HepG2 (cell line): ENCODE measurements around the gene COMT. TPM values are rescaled to one million over a fixed set of nuclear protein-coding genes. Genes with fewer than 3 reads are reported as not detected.

Experiments
- ATAC-seq: fragments of 200-7000 bp; cut with Tn5 transposase; 3 replicates; pipeline ENCODE4 v1.9.1; 2020; ENCODE audit warnings: mild to moderate bottlenecking, moderate library complexity
- BruUV-seq: library from RNA; stranded (reverse); fragments of 400-500 nt; replicated peaks from 2 replicates; lab custom pipeline; 2021; lab: Mats Ljungman, UMichigan
- CTCF ChIA-PET: fragments of 300-600 bp; formaldehyde crosslinking; extraction: SDS; loops from one replicate; lab custom pipeline; 2021; ENCODE audit warnings: low total read pairs, inconsistent platforms, low intra/inter-chr PET ratio; lab: Yijun Ruan, JAX
- POLR2A ChIA-PET: fragments of 350-600 bp; sonication (Branson Sonifier 250); formaldehyde crosslinking; loops from one replicate; lab custom pipeline; 2020; ENCODE audit warnings: antibody characterized with exemption, inconsistent platforms; lab: Yijun Ruan, JAX
- DNase-seq: peaks from one replicate; pipeline ENCODE4 v3.0.0-alpha.2; 2015; ENCODE audit warnings: low spot score
- FAIRE-seq: peaks from 3 replicates; lab custom pipeline; 2011; peaks lifted over from hg19 to GRCh38; lab: Jason Lieb, UNC
- H2AFZ ChIP-seq: one replicate; pipeline ENCODE4 v1.6.1; 2011; ENCODE audit warnings: low read length, inconsistent platforms
- H3K27ac ChIP-seq: fragments of 300-600 bp; 3 replicates; pipeline ENCODE4 v1.8.0; 2011; ENCODE audit warnings: mixed run types, mild to moderate bottlenecking, mixed read lengths, low read length, inconsistent platforms; ENCODE audit not compliant: insufficient read depth; ENCODE audit errors: extremely low read length
- H3K27me3 ChIP-seq, 2 experiments: fragments of 200-600 bp in 1 of 2; 2 replicates in 1 of 2; 3 replicates in 1 of 2; pipeline versions ENCODE4 v1.6.0 to v1.8.0; 2011; ENCODE audit warnings: low read length in 2 of 2, mild to moderate bottlenecking in 2 of 2, moderate library complexity in 2 of 2, inconsistent platforms in 1 of 2; ENCODE audit not compliant: insufficient read depth in 2 of 2, control insufficient read depth in 1 of 2
- H3K36me3 ChIP-seq, 2 experiments: fragments of 200-600 bp in 1 of 2; replicated peaks in 1 of 2; 2 replicates in 1 of 2; 3 replicates in 1 of 2; pipeline versions ENCODE4 v1.5.1 to v1.8.0; 2011; ENCODE audit warnings: low read length in 2 of 2, inconsistent platforms in 1 of 2; ENCODE audit not compliant: insufficient read depth in 2 of 2, control insufficient read depth in 1 of 2
- H3K4me1 ChIP-seq: 2 replicates; pipeline ENCODE4 v1.5.1; 2012; ENCODE audit warnings: low read length, inconsistent platforms; ENCODE audit not compliant: insufficient read depth
- H3K4me2 ChIP-seq: 2 replicates; pipeline ENCODE4 v1.6.0; 2011; ENCODE audit warnings: low read depth, low read length, inconsistent platforms
- H3K4me3 ChIP-seq, 3 experiments: fragments of 200-600 bp in 1 of 3; sonication (generic), shearing (Covaris generic) in 1 of 3; replicated peaks in 1 of 3; 2 replicates each; pipeline ENCODE4 v1.5.1; 2011 to 2016; ENCODE audit warnings: low read length in 3 of 3, inconsistent platforms in 2 of 3, low read depth in 2 of 3, mild to moderate bottlenecking in 2 of 3, control low read depth in 1 of 3, mixed read lengths in 1 of 3; ENCODE audit not compliant: insufficient read depth in 1 of 3
- H3K79me2 ChIP-seq: one replicate; pipeline ENCODE4 v1.6.1; 2011; ENCODE audit warnings: low read length, inconsistent platforms; ENCODE audit not compliant: insufficient read depth
- H3K9ac ChIP-seq: 2 replicates; pipeline ENCODE4 v1.6.0; 2011; ENCODE audit warnings: mild to moderate bottlenecking, low read depth, low read length, inconsistent platforms; ENCODE audit not compliant: insufficient read depth
- H3K9me3 ChIP-seq: 2 replicates; pipeline ENCODE4 v1.5.1; 2012; ENCODE audit warnings: mild to moderate bottlenecking, low read length
- H4K20me1 ChIP-seq: 2 replicates; pipeline ENCODE4 v1.6.0; 2011; ENCODE audit warnings: inconsistent platforms, mild to moderate bottlenecking, low read length, moderate library complexity; ENCODE audit not compliant: insufficient read depth
- SSRP1 ChIP-seq: IDR thresholded peaks from 2 replicates; pipeline ENCODE4 v1.6.1; 2016; ENCODE audit warnings: control low read depth
- TEAD2 ChIP-seq: sonication (generic); formaldehyde crosslinking; IDR thresholded peaks from 2 replicates; pipeline ENCODE4 v1.9.0; 2021; ENCODE audit warnings: missing genetic modification reagents
- ZBTB34 ChIP-seq: sonication (generic); formaldehyde crosslinking; IDR thresholded peaks from 2 replicates; pipeline ENCODE4 v1.8.0; 2022; ENCODE audit warnings: mild to moderate bottlenecking, missing genetic modification reagents
- ZNF180 ChIP-seq: sonication (generic); formaldehyde crosslinking; IDR thresholded peaks from 2 replicates; pipeline ENCODE4 v1.4.0; 2020; ENCODE audit warnings: low read depth, missing genetic modification reagents, borderline replicate concordance
- ZNF264 ChIP-seq: sonication (generic); formaldehyde crosslinking; IDR thresholded peaks from 2 replicates; pipeline ENCODE4 v1.4.0; 2020; ENCODE audit warnings: missing genetic modification reagents
- ZNF333 ChIP-seq: sonication (generic); formaldehyde crosslinking; IDR thresholded peaks from 2 replicates; pipeline ENCODE4 v1.4.0; 2020; ENCODE audit warnings: mild to moderate bottlenecking, missing genetic modification reagents, borderline replicate concordance
- ZNF609 ChIP-seq: sonication (generic); formaldehyde crosslinking; IDR thresholded peaks from 2 replicates; pipeline ENCODE4 v1.4.0; 2020; ENCODE audit warnings: mild to moderate bottlenecking, missing genetic modification reagents, borderline replicate concordance
- ZNF652 ChIP-seq: IDR thresholded peaks from 2 replicates; pipeline ENCODE4 v1.6.1; 2016; ENCODE audit warnings: low read depth, borderline replicate concordance
- ZNF781 ChIP-seq: sonication (generic); formaldehyde crosslinking; IDR thresholded peaks from 2 replicates; pipeline ENCODE4 v1.5.1; 2020; ENCODE audit warnings: borderline replicate concordance, mild to moderate bottlenecking, missing genetic modification reagents; ENCODE audit errors: not compliant biosample characterization
- ZNF83 ChIP-seq: sonication (generic); formaldehyde crosslinking; IDR thresholded peaks from 2 replicates; pipeline ENCODE4 v1.4.0; 2020; ENCODE audit warnings: missing genetic modification reagents, mild to moderate bottlenecking, borderline replicate concordance
- WGBS: methylation state at CpG from one replicate; pipeline ENCODE4 v1.1.6; 2017; ENCODE audit warnings: low lambda C conversion rate; 5-methylcytosine and 5-hydroxymethylcytosine counted together
- in situ Hi-C: cut with HindIII; loops from 2 replicates; pipeline ENCODE4 v1.10.0; 2017; ENCODE audit warnings: low pct_unique_long_range_greater_than_20kb; ENCODE audit not compliant: extremely low pct_ligation_motif_present
- intact Hi-C: fragments of 100-400 bp; cut with micrococcal nuclease; formaldehyde crosslinking; loops from one replicate; pipeline ENCODE4 v1.10.0; 2022; ENCODE audit not compliant: unreplicated experiment
- polyA plus RNA-seq, 8 experiments: library from polyadenylated mRNA; depleted of rRNA in 3 of 8; stranded (reverse) in 7 of 8; unstranded in 1 of 8; fragments of >200 nt; fragmentation: Illumina TruSeq in 4 of 8; extraction: Trizol in 4 of 8; gene quantifications; 2 replicates each; pipeline versions ENCODE4 v1.2.1 to v1.2.3, GENCODE V29; 2011 to 2016; ENCODE audit warnings: low read depth in 4 of 8, missing spikeins in 1 of 8, mixed read lengths in 1 of 8; ENCODE audit not compliant: insufficient read depth in 1 of 8
- total RNA-seq, 5 experiments: library from RNA; depleted of rRNA; stranded (reverse); fragments of >200 nt; fragmentation: Illumina TruSeq; extraction: Trizol; gene quantifications; 2 replicates each; pipeline ENCODE4 v1.2.3, GENCODE V29; 2016; ENCODE audit warnings: low read depth in 1 of 5

Gene COMT
- total and polyA plus RNA-seq, 2 of the 13 experiments (the other 11 are each of a cell fraction or from before 2014, with no cell fraction given) = 156 to 162 TPM

GRCh38 chr22:19904935-19905334, 36.6 kb upstream of the COMT start:
- Histone ChIP-seq H2AFZ (no peak overlapping the region), H3K36me3 (peaks cover 0 to under 1% of the 10 kb centered on the region in 2 experiments; a peak in 3 of 5 replicates), H3K9me3 (no peaks in the 10 kb centered on the region), H3K4me1 (peaks cover 41% of the 10 kb centered on the region), H3K27ac (no peak overlapping the region), H3K79me2 (no peaks in the 10 kb centered on the region), H3K4me3 (no peak overlapping the region), H4K20me1 (no peaks in the 10 kb centered on the region; the same call in 1 of the 2 replicates), H3K4me2 (no peak overlapping the region), H3K9ac (no peak overlapping the region), H3K27me3 (no peaks in the 10 kb centered on the region)
- in situ Hi-C loops (loop anchor here (5.0 kb wide), 2 partner anchors 53 to 173 kb away; partner anchors contain the start of genes GNB1L and RTL10), intact Hi-C loops (no loop called here)
- no peak for TF ChIP-seq ZNF83
- ChIA-PET CTCF (no interaction called here), POLR2A (no interaction called here)
- no TSS peak for BruUV-seq
- no peak for DNase-seq
- no peak for ATAC-seq
- 95% methylated on average over 7 of the region's 7 CpGs for WGBS
- FAIRE-seq = no peak

GRCh38 chr22:19905347-19906276, 36.0 kb upstream of the COMT start:
- intact Hi-C loops (no loop called here), in situ Hi-C loops (no loop called here)
- no peak for FAIRE-seq
- H3K27me3 ChIP-seq = no peaks in the 10 kb centered on the region
- H3K9me3 ChIP-seq = no peaks in the 10 kb centered on the region
- WGBS = 94% methylated on average over 22 of the region's 22 CpGs
- H4K20me1 ChIP-seq = no peaks in the 10 kb centered on the region; the same call in 1 of the 2 replicates
- DNase-seq = no peak
- no peak overlapping the region for H2AFZ ChIP-seq
- H3K4me1 ChIP-seq = peaks cover 38% of the 10 kb centered on the region
- CTCF ChIA-PET = no interaction called here
- no peak for TF ChIP-seq ZNF180 (CRISPR knock-in tag)
- no peak for TF ChIP-seq ZBTB34
- TF ChIP-seq ZNF333 = no peak
- no peak for TF ChIP-seq ZNF609
- TF ChIP-seq TEAD2 = no peak
- no peak for TF ChIP-seq ZNF264
- TF ChIP-seq ZNF781 (CRISPR knock-in tag) = no peak
- no peak for TF ChIP-seq ZNF652 (CRISPR knock-in tag)
- TF ChIP-seq SSRP1 (CRISPR knock-in tag) = no peak
- TF ChIP-seq, all 625 proteins: peak for 0
- BruUV-seq = no TSS peak
- Histone ChIP-seq H3K4me3 (no peak overlapping the region), H3K9ac (no peak overlapping the region; the same call in 1 of the 2 replicates), H3K4me2 (no peak overlapping the region), H3K79me2 (no peaks in the 10 kb centered on the region), H3K27ac (no peak overlapping the region), H3K36me3 (peaks cover 0 to 7% of the 10 kb centered on the region in 2 experiments; a peak in 3 of 5 replicates)
- ATAC-seq = no peak
- POLR2A ChIA-PET = no interaction called here
